ENCODE results near the gene CDH12. TPM values are rescaled to one million over a fixed set of nuclear protein-coding genes. Genes with fewer than 3 reads are reported as not detected.

The CDH12 gene
- total RNA-seq, 4 donors from 2014 or later = 0.38 to 2.8 (median 0.94) TPM

GRCh38 chr5:22572941-22573340 lies 280.2 kb downstream of the CDH12 start:
- no peaks in the 10 kb centered on the region for H3K4me1 ChIP-seq
- no peaks in the 10 kb centered on the region for H3K9me3 ChIP-seq
- no peak for DNase-seq (ENCODE audit: low spot score in 2 of 2)
- no peaks in the 10 kb centered on the region for H3K36me3 ChIP-seq
- H3K4me3 ChIP-seq = no peak overlapping the region
- H3K27ac ChIP-seq = no peak overlapping the region
- TF ChIP-seq CTCF (IDR thresholded peaks at IDR 0.05) (no peak), POLR2AphosphoS5 (IDR thresholded peaks at IDR 0.05) (no peak), EP300 (IDR thresholded peaks at IDR 0.05) (no peak), POLR2A (IDR thresholded peaks at IDR 0.05) (no peak)
- H3K27me3 ChIP-seq = no peaks in the 10 kb centered on the region

- TF ChIP-seq EP300 (IDR thresholded peaks at IDR 0.05) (no peak), POLR2A (IDR thresholded peaks at IDR 0.05) (no peak), POLR2AphosphoS5 (IDR thresholded peaks at IDR 0.05) (no peak), CTCF (IDR thresholded peaks at IDR 0.05) (no peak)
- Histone ChIP-seq H3K36me3 (no peaks in the 10 kb centered on the region), H3K27me3 (no peaks in the 10 kb centered on the region), H3K4me1 (no peaks in the 10 kb centered on the region), H3K4me3 (no peak overlapping the region), H3K9me3 (no peaks in the 10 kb centered on the region), H3K27ac (no peak overlapping the region)
- no peak for DNase-seq (ENCODE audit: low spot score in 2 of 2)
Observed at GRCh38 chr5:22567983-22568382, 285.2 kb downstream of the CDH12 start.

- H3K4me3 ChIP-seq = no peak overlapping the region
- TF ChIP-seq POLR2AphosphoS5 (IDR thresholded peaks at IDR 0.05) = no peak
- no peak for TF ChIP-seq EP300 (IDR thresholded peaks at IDR 0.05)
- TF ChIP-seq POLR2A (IDR thresholded peaks at IDR 0.05) = no peak
- TF ChIP-seq CTCF (IDR thresholded peaks at IDR 0.05) = no peak
- WGBS = 52% methylated on average over 3 of the region's 3 CpGs
- H3K9me3 ChIP-seq = no peaks in the 10 kb centered on the region
- no peaks in the 10 kb centered on the region for H3K4me1 ChIP-seq
- no peak for DNase-seq (ENCODE audit: low spot score in 2 of 2)
- no peak overlapping the region for H3K27ac ChIP-seq
- H3K36me3 ChIP-seq = no peaks in the 10 kb centered on the region
- H3K27me3 ChIP-seq = no peaks in the 10 kb centered on the region
Observed at GRCh38 chr5:22560147-22560546, 293.0 kb downstream of the CDH12 start.

GRCh38 chr5:22557251-22557650 lies 295.9 kb downstream of the CDH12 start:
- TF ChIP-seq CTCF (IDR thresholded peaks at IDR 0.05) = no peak
- TF ChIP-seq POLR2A (IDR thresholded peaks at IDR 0.05) = no peak
- no peak for TF ChIP-seq POLR2AphosphoS5 (IDR thresholded peaks at IDR 0.05)
- TF ChIP-seq EP300 (IDR thresholded peaks at IDR 0.05) = no peak
- Histone ChIP-seq H3K36me3 (no peaks in the 10 kb centered on the region), H3K4me1 (no peaks in the 10 kb centered on the region), H3K4me3 (no peak overlapping the region), H3K27me3 (no peaks in the 10 kb centered on the region), H3K9me3 (no peaks in the 10 kb centered on the region), H3K27ac (no peak overlapping the region)
- WGBS = 84% methylated on average over 6 of the region's 6 CpGs
- no peak for DNase-seq (ENCODE audit: low spot score in 2 of 2)

- Histone ChIP-seq H3K4me3 (no peak overlapping the region), H3K27me3 (no peaks in the 10 kb centered on the region), H3K4me1 (no peaks in the 10 kb centered on the region), H3K27ac (no peak overlapping the region), H3K9me3 (no peaks in the 10 kb centered on the region), H3K36me3 (no peaks in the 10 kb centered on the region)
- DNase-seq (ENCODE audit: low spot score in 2 of 2) = no peak
- TF ChIP-seq EP300 (IDR thresholded peaks at IDR 0.05) (no peak), CTCF (IDR thresholded peaks at IDR 0.05) (no peak)
Observed at GRCh38 chr5:22554475-22554874, 298.7 kb downstream of the CDH12 start.

Measured in suprapubic skin (tissue), 4 donors.